GM23338 (cell line): ENCODE data around the gene B3GALNT2. TPM values are rescaled to one million over a fixed set of nuclear protein-coding genes. Genes with fewer than 3 reads are reported as not detected.

Experiments used
- ATAC-seq: fragments of 200-7000 bp; cut with Tn5 transposase; 3 replicates; pipeline ENCODE4 v1.9.1; 2020
- DNase-seq: peaks from one replicate; pipeline ENCODE4 v3.0.0-alpha.2; 2015; ENCODE audit warnings: low spot score
- H2AFZ ChIP-seq: fragments of 200-600 bp; sonication (generic); 2 replicates; pipeline ENCODE4 v1.8.0; 2016; ENCODE audit warnings: antibody characterized with exemption, mild to moderate bottlenecking, moderate library complexity
- H3F3A ChIP-seq: fragments of 200-600 bp; sonication (generic); replicated peaks from 2 replicates; pipeline ENCODE4 v1.8.0; 2017; ENCODE audit warnings: antibody characterized with exemption, mixed run types, low read depth
- H3K27ac ChIP-seq: fragments of 200-600 bp; sonication (generic); 2 replicates; pipeline ENCODE4 v1.6.1; 2016; ENCODE audit warnings: low read depth
- H3K27me3 ChIP-seq: fragments of 200-600 bp; sonication (generic); 2 replicates; pipeline ENCODE4 v1.8.0; 2016; ENCODE audit warnings: mild to moderate bottlenecking, mixed run types, moderate library complexity; ENCODE audit not compliant: insufficient read depth
- H3K36me3 ChIP-seq: fragments of 200-600 bp; sonication (generic); 2 replicates; pipeline ENCODE4 v1.8.0; 2016; ENCODE audit warnings: mild to moderate bottlenecking; ENCODE audit not compliant: insufficient read depth
- H3K4me1 ChIP-seq: fragments of 200-600 bp; sonication (generic); 2 replicates; pipeline ENCODE4 v1.8.0; 2016; ENCODE audit warnings: mild to moderate bottlenecking, moderate library complexity; ENCODE audit not compliant: insufficient read depth
- H3K4me2 ChIP-seq: fragments of 200-600 bp; sonication (generic); 2 replicates; pipeline ENCODE4 v1.7.1; 2017; ENCODE audit warnings: mixed run types
- H3K4me3 ChIP-seq: fragments of 200-600 bp; sonication (generic); 2 replicates; pipeline ENCODE4 v1.6.1; 2016; ENCODE audit warnings: mixed run types
- H3K79me2 ChIP-seq: fragments of 200-600 bp; sonication (generic); replicated peaks from 2 replicates; pipeline ENCODE4 v1.8.0; 2017; ENCODE audit warnings: mild to moderate bottlenecking; ENCODE audit not compliant: insufficient read depth
- H3K9me2 ChIP-seq: fragments of 200-600 bp; sonication (generic); 2 replicates; pipeline ENCODE4 v1.8.0; 2017; ENCODE audit not compliant: insufficient read depth
- H4K20me1 ChIP-seq: fragments of 200-600 bp; sonication (generic); replicated peaks from 2 replicates; pipeline ENCODE4 v1.8.0; 2017; ENCODE audit warnings: mild to moderate bottlenecking; ENCODE audit not compliant: insufficient read depth
- H3K27ac Mint-ChIP-seq: 2 replicates; pipeline ENCODE4 v1.8.0; 2020; ENCODE audit warnings: inconsistent platforms, mild to moderate bottlenecking, moderate library complexity, mixed read lengths
- H3K27me3 Mint-ChIP-seq: 3 replicates; pipeline ENCODE4 v1.8.0; 2022; ENCODE audit warnings: low read depth, mild to moderate bottlenecking, moderate library complexity, mixed read lengths, inconsistent platforms; ENCODE audit not compliant: insufficient read depth, poor library complexity
- H3K36me3 Mint-ChIP-seq: 3 replicates; pipeline ENCODE4 v1.8.0; 2021; ENCODE audit warnings: low read depth, mild to moderate bottlenecking, inconsistent platforms, moderate library complexity, mixed read lengths
- H3K4me1 Mint-ChIP-seq: 3 replicates; pipeline ENCODE4 v1.8.0; 2020; ENCODE audit warnings: mild to moderate bottlenecking, inconsistent platforms, mixed read lengths
- H3K4me3 Mint-ChIP-seq: 3 replicates; pipeline ENCODE4 v1.8.0; 2021; ENCODE audit warnings: moderate library complexity, mild to moderate bottlenecking, inconsistent platforms, mixed read lengths
- H3K9me3 Mint-ChIP-seq: 3 replicates; pipeline ENCODE4 v1.8.0; 2020; ENCODE audit warnings: moderate library complexity, mild to moderate bottlenecking, inconsistent platforms, mixed read lengths
- CREB1 ChIP-seq: fragments of 250-450 bp; sonication (Bioruptor Pico); IDR thresholded peaks from 2 replicates; pipeline ENCODE4 v1.5.0; 2020; ENCODE audit warnings: low read depth, mild to moderate bottlenecking, moderate library complexity
- CTCF ChIP-seq, 2 experiments: fragments of 200-600 bp in 1 of 2; sonication (generic) in 1 of 2; conservative IDR thresholded peaks; 2 replicates each; pipeline versions ENCODE4 v1.5.1 to v1.6.1; 2016 to 2017; ENCODE audit warnings: antibody characterized with exemption in 2 of 2, low read depth in 2 of 2, mild to moderate bottlenecking in 2 of 2, moderate library complexity in 1 of 2
- ETS1 ChIP-seq: IDR thresholded peaks from 2 replicates; pipeline ENCODE4 v1.6.1; 2016; ENCODE audit warnings: antibody characterized with exemption
- EZH2 ChIP-seq: fragments of 200-600 bp; sonication (generic); IDR thresholded peaks from one replicate; pipeline ENCODE4 v1.8.0; 2017; ENCODE audit warnings: antibody characterized with exemption, mild to moderate bottlenecking, low read depth; ENCODE audit not compliant: unreplicated experiment
- EZH2phosphoT487 ChIP-seq: fragments of 200-600 bp; sonication (generic); IDR thresholded peaks from one replicate; pipeline ENCODE4 v1.8.1; 2018; ENCODE audit warnings: antibody characterized with exemption; ENCODE audit not compliant: unreplicated experiment
- JUNB ChIP-seq: IDR thresholded peaks from one replicate; pipeline ENCODE4 v1.6.1; 2016; ENCODE audit warnings: antibody characterized with exemption; ENCODE audit not compliant: unreplicated experiment
- NANOG ChIP-seq: IDR thresholded peaks from 2 replicates; pipeline ENCODE4 v1.6.1; 2016; ENCODE audit warnings: antibody characterized with exemption, borderline replicate concordance
- POLR2AphosphoS5 ChIP-seq: IDR thresholded peaks from 2 replicates; pipeline ENCODE4 v1.6.1; 2016; ENCODE audit warnings: antibody characterized with exemption, low read depth
- REST ChIP-seq: IDR thresholded peaks from one replicate; pipeline ENCODE4 v1.6.1; 2018; ENCODE audit warnings: antibody characterized with exemption; ENCODE audit not compliant: unreplicated experiment
- STAT1 ChIP-seq: IDR thresholded peaks from one replicate; pipeline ENCODE4 v1.6.1; 2016; ENCODE audit warnings: antibody characterized with exemption; ENCODE audit not compliant: unreplicated experiment
- ZNF114 ChIP-seq: fragments of 250-450 bp; sonication (Bioruptor Pico); IDR thresholded peaks from 2 replicates; pipeline ENCODE4 v1.5.0; 2020; ENCODE audit warnings: mild to moderate bottlenecking, moderate library complexity
- ZNF331 ChIP-seq: fragments of 250-450 bp; sonication (Bioruptor Pico); IDR thresholded peaks from 2 replicates; pipeline ENCODE4 v1.5.0; 2020; ENCODE audit warnings: low read depth, mild to moderate bottlenecking, moderate library complexity
- ZNF462 ChIP-seq: fragments of 250-450 bp; sonication (Bioruptor Pico); IDR thresholded peaks from 2 replicates; pipeline ENCODE4 v1.5.0; 2020; ENCODE audit warnings: mild to moderate bottlenecking, moderate library complexity
- polyA plus RNA-seq: library from polyadenylated mRNA; unstranded; fragments of >200 nt; fragmentation: Nextera tagmentation; extraction: Ambion mirVana; gene quantifications from 2 replicates; pipeline ENCODE4 v1.2.1, GENCODE V29; 2016
- total RNA-seq: library from RNA; depleted of rRNA; stranded (reverse); fragments of >200 nt; shearing (Covaris generic); gene quantifications from 2 replicates; pipeline ENCODE4 v1.2.3, GENCODE V29; 2014

The B3GALNT2 gene
- total and polyA plus RNA-seq, 2 experiments from 2014 or later, result 14.4 to 48.8 TPM

- Mint-ChIP-seq H3K27ac (no peak overlapping the region), H3K27me3 (no peaks in the 10 kb centered on the region), H3K36me3 (peaks cover 6% of the 10 kb centered on the region; the same call in 2 of the 3 replicates), H3K4me3 (no peak overlapping the region), H3K9me3 (no peaks in the 10 kb centered on the region), H3K4me1 (no peaks in the 10 kb centered on the region; the same call in 2 of the 3 replicates)
- Histone ChIP-seq H3F3A (no peaks in the 10 kb centered on the region), H3K9me2 (no peaks in the 10 kb centered on the region), H4K20me1 (no peaks in the 10 kb centered on the region), H3K79me2 (0 out of 2 replicates have a peak, but pooled peaks cover 3% of the 10 kb centered on the region), H2AFZ (no peak overlapping the region), H3K4me2 (no peak overlapping the region), H3K4me1 (no peaks in the 10 kb centered on the region), H3K4me3 (no peak overlapping the region), H3K27me3 (no peaks in the 10 kb centered on the region), H3K27ac (no peak overlapping the region), H3K36me3 (no peaks in the 10 kb centered on the region)
- DNase-seq, result no peak
- ATAC-seq, result no peak
- TF ChIP-seq EZH2 (no peak), ZNF462 (CRISPR knock-in tag) (no peak), ZNF331 (CRISPR knock-in tag) (no peak), NANOG (no peak), EZH2phosphoT487 (no peak), REST (no peak), POLR2AphosphoS5 (no peak), ZNF114 (CRISPR knock-in tag) (no peak), JUNB (no peak), CREB1 (CRISPR knock-in tag) (no peak), CTCF (conservative IDR thresholded peaks at IDR 0.05; ENCODE audit: low read depth in 2 of 2) (no peak), STAT1 (no peak), ETS1 (no peak)
These were observed 75.1 kb downstream of the B3GALNT2 start for GRCh38 chr1:235429143-235429542.
